T-cell (primary cell): ENCODE data around the gene PDSS2. TPM values are rescaled to one million over a fixed set of nuclear protein-coding genes. Genes with fewer than 3 reads are reported as not detected.

ENCODE experiments used
- ATAC-seq, 4 experiments: fragments of 200-7000 bp in 3 of 4; fragments of 150-1000 bp in 1 of 4; cut with Tn5 transposase; replicated peaks in 1 of 4; 1 replicate in 3 of 4; 2 replicates in 1 of 4; pipeline ENCODE4 v1.10.0; 2021; ENCODE audit warnings: moderate library complexity in 3 of 4, mild to moderate bottlenecking in 2 of 4, moderate number of reproducible peaks in 1 of 4
- CTCF ChIA-PET, 2 donors: fragments of 300-600 bp; sonication (Branson Sonifier 250); formaldehyde crosslinking; loops; one replicate each; lab custom pipeline; 2022; ENCODE audit warnings: antibody characterized with exemption in 2 of 2; lab: Charles Lee
- POLR2A ChIA-PET, 2 donors: fragments of 300-600 bp; sonication (Branson Sonifier 250); formaldehyde crosslinking; loops; one replicate each; lab custom pipeline; 2022; ENCODE audit warnings: antibody characterized with exemption in 2 of 2; lab: Charles Lee
- DNase-seq, 35 experiments: peaks; one replicate each; pipeline versions ENCODE4 v3.0.0 to v3.0.0-alpha.2; 2013 to 2023
- H3K27ac ChIP-seq: one replicate; pipeline ENCODE4 v1.5.1; 2013; ENCODE audit warnings: low read length
- H3K27me3 ChIP-seq, 2 experiments: replicated peaks in 1 of 2; 1 replicate in 1 of 2; 2 replicates in 1 of 2; pipeline versions ENCODE4 v1.6.1 to v1.7.0; 2013; ENCODE audit warnings: low read length in 1 of 2, mixed read lengths in 1 of 2; ENCODE audit not compliant: control insufficient read depth in 2 of 2, insufficient read depth in 2 of 2; ENCODE audit errors: extremely low read depth in 1 of 2
- H3K36me3 ChIP-seq, 2 donors: 1 replicate in 1 of 2; 2 replicates in 1 of 2; pipeline versions ENCODE4 v1.6.1 to v1.7.0; 2013; ENCODE audit warnings: low read length in 1 of 2; ENCODE audit not compliant: control insufficient read depth in 2 of 2, insufficient read depth in 1 of 2; ENCODE audit errors: extremely low read depth in 1 of 2
- H3K4me1 ChIP-seq, 2 experiments: 1 replicate in 1 of 2; 2 replicates in 1 of 2; pipeline versions ENCODE4 v1.6.1 to v1.7.0; 2013; ENCODE audit warnings: low read length in 2 of 2, mixed read lengths in 1 of 2; ENCODE audit not compliant: insufficient read depth in 2 of 2, control insufficient read depth in 1 of 2; ENCODE audit errors: extremely low read depth in 1 of 2
- H3K4me3 ChIP-seq, 2 donors: 1 replicate in 1 of 2; 2 replicates in 1 of 2; pipeline versions ENCODE4 v1.5.1 to v1.7.0; 2013; ENCODE audit warnings: mild to moderate bottlenecking in 2 of 2, low read length in 1 of 2, moderate library complexity in 1 of 2; ENCODE audit not compliant: control insufficient read depth in 1 of 2; ENCODE audit errors: extremely low read depth in 1 of 2
- H3K9me3 ChIP-seq: 2 replicates; pipeline ENCODE4 v1.7.0; 2013
- H3K27ac Mint-ChIP-seq, 2 donors: one replicate each; pipeline ENCODE4 v1.8.0; 2020 to 2021; ENCODE audit warnings: mild to moderate bottlenecking in 2 of 2, mixed read lengths in 2 of 2
- H3K27me3 Mint-ChIP-seq, 2 donors: one replicate each; pipeline ENCODE4 v1.8.0; 2021 to 2022; ENCODE audit warnings: mixed read lengths in 2 of 2
- H3K36me3 Mint-ChIP-seq: one replicate; pipeline ENCODE4 v1.8.0; 2021; ENCODE audit warnings: mixed read lengths
- H3K4me1 Mint-ChIP-seq, 3 donors: one replicate each; pipeline ENCODE4 v1.8.0; 2020 to 2022; ENCODE audit warnings: mixed read lengths in 3 of 3, mild to moderate bottlenecking in 1 of 3
- H3K4me3 Mint-ChIP-seq, 3 donors: one replicate each; pipeline ENCODE4 v1.8.0; 2020 to 2022; ENCODE audit warnings: mild to moderate bottlenecking in 3 of 3, mixed read lengths in 3 of 3, moderate library complexity in 3 of 3
- H3K9me3 Mint-ChIP-seq, 3 donors: one replicate each; pipeline ENCODE4 v1.8.0; 2020 to 2022; ENCODE audit warnings: mixed read lengths in 3 of 3
- WGBS: methylation state at CpG from one replicate; pipeline ENCODE4 v1.1.5; 2013; ENCODE audit warnings: missing lambda C conversion rate; ENCODE audit not compliant: insufficient coverage; 5-methylcytosine and 5-hydroxymethylcytosine counted together
- total RNA-seq, 35 experiments: library from RNA in 6 of 35; stranded (reverse) in 6 of 35; fragments of 120-200 nt in 1 of 35; gene quantifications; one replicate each; pipeline versions ENCODE4 v1.2.1 to v1.2.4 and lab custom pipeline; 2013 to 2026

Gene PDSS2
- total RNA-seq, 5 donors from 2014 or later (not counting 1 experiment from before 2014, with no cell fraction given): 10.8 to 13.6 (median 11.8) TPM

GRCh38 chr6:107413966-107414645 lies 45.3 kb downstream of the PDSS2 start:
- Mint-ChIP-seq H3K36me3 (peaks cover 26% of the 10 kb centered on the region), H3K4me1 (peaks cover 2 to 6% (median 3%) of the 10 kb centered on the region in 3 donors), H3K9me3 (peaks cover 0 to 2% (median 0%) of the 10 kb centered on the region in 3 donors), H3K27me3 (no peaks in the 10 kb centered on the region), H3K4me3 (no peak overlapping the region), H3K27ac (no peak overlapping the region)
- no peak for ATAC-seq
- CTCF ChIA-PET: no interaction called here
- Histone ChIP-seq H3K36me3 (no peaks in the 10 kb centered on the region), H3K27ac (no peak overlapping the region), H3K27me3 (no peaks in the 10 kb centered on the region), H3K9me3 (no peaks in the 10 kb centered on the region), H3K4me3 (no peak overlapping the region), H3K4me1 (no peaks in the 10 kb centered on the region)
- POLR2A ChIA-PET: no interaction called here
- DNase-seq: no peak

GRCh38 chr6:107411161-107411560 lies 48.2 kb downstream of the PDSS2 start:
- ATAC-seq: no peak
- peaks cover 26% of the 10 kb centered on the region for H3K36me3 Mint-ChIP-seq

GRCh38 chr6:107409942-107410341 lies 49.4 kb downstream of the PDSS2 start:
- H3K27ac Mint-ChIP-seq: no peak overlapping the region
- no CpG with 5 or more reads among the region's 2 CpGs for WGBS
- Histone ChIP-seq H3K4me1 (no peaks in the 10 kb centered on the region), H3K4me3 (no peak overlapping the region), H3K36me3 (peaks cover 0 to 4% of the 10 kb centered on the region in 2 donors), H3K27ac (no peak overlapping the region), H3K9me3 (peaks cover 3% of the 10 kb centered on the region), H3K27me3 (no peaks in the 10 kb centered on the region)
- POLR2A ChIA-PET: no interaction called here
- H3K27me3 Mint-ChIP-seq: no peaks in the 10 kb centered on the region
- H3K4me1 Mint-ChIP-seq: peaks cover 0 to 6% (median 3%) of the 10 kb centered on the region in 3 donors
- H3K4me3 Mint-ChIP-seq: no peak overlapping the region
- DNase-seq (no peak), ATAC-seq (no peak)
- peaks cover 3 to 11% (median 11%) of the 10 kb centered on the region in 3 donors for H3K9me3 Mint-ChIP-seq
- peaks cover 23% of the 10 kb centered on the region for H3K36me3 Mint-ChIP-seq
- CTCF ChIA-PET: interaction anchor here in 1 of 2 donors (0.5 kb wide), 1 partner anchor 14 kb away, joined by 4 read pairs; no protein-coding TSS in a partner anchor

More at GRCh38 chr6:107411161-107411560, 48.2 kb downstream of the PDSS2 start:
- H3K4me3 ChIP-seq: no peak overlapping the region
- H3K4me1 ChIP-seq: no peaks in the 10 kb centered on the region
- Mint-ChIP-seq H3K4me3 (no peak overlapping the region), H3K9me3 (peaks cover 0 to 7% (median 7%) of the 10 kb centered on the region in 3 donors), H3K27ac (no peak overlapping the region), H3K4me1 (peaks cover 0 to 6% (median 3%) of the 10 kb centered on the region in 3 donors), H3K27me3 (no peaks in the 10 kb centered on the region)
- no peaks in the 10 kb centered on the region for H3K9me3 ChIP-seq
- CTCF ChIA-PET: no interaction called here
- no peaks in the 10 kb centered on the region for H3K27me3 ChIP-seq
- H3K36me3 ChIP-seq: no peaks in the 10 kb centered on the region
- POLR2A ChIA-PET: no interaction called here
- WGBS: no CpG with 5 or more reads among the region's 3 CpGs
- no peak overlapping the region for H3K27ac ChIP-seq
- DNase-seq: no peak

- no peak overlapping the region for H3K4me3 ChIP-seq
- peaks cover 0 to 4% (median 1%) of the 10 kb centered on the region in 3 donors for H3K4me1 Mint-ChIP-seq
- DNase-seq (no peak), ATAC-seq (no peak)
- H3K36me3 ChIP-seq: peaks cover 0 to 7% of the 10 kb centered on the region in 2 donors
- H3K27me3 Mint-ChIP-seq: no peaks in the 10 kb centered on the region
- no peak overlapping the region for H3K27ac Mint-ChIP-seq
- ChIA-PET CTCF (interaction anchor here in 1 of 2 donors (0.6 kb wide), 1 partner anchor 830 kb away, joined by 3 read pairs; no protein-coding TSS in a partner anchor), POLR2A (no interaction called here)
- no CpG with 5 or more reads among the region's 3 CpGs for WGBS
- no peaks in the 10 kb centered on the region for H3K4me1 ChIP-seq
- peaks cover 3% of the 10 kb centered on the region for H3K9me3 ChIP-seq
- no peaks in the 10 kb centered on the region for H3K27me3 ChIP-seq
- no peak overlapping the region for H3K27ac ChIP-seq
- H3K36me3 Mint-ChIP-seq: peaks cover 34% of the 10 kb centered on the region
- peaks cover 10 to 24% (median 19%) of the 10 kb centered on the region in 3 donors for H3K9me3 Mint-ChIP-seq
- H3K4me3 Mint-ChIP-seq: no peak overlapping the region
These were observed 50.6 kb downstream of the PDSS2 start for GRCh38 chr6:107408714-107409113.

- H3K27ac Mint-ChIP-seq: no peak overlapping the region
- Histone ChIP-seq H3K27me3 (no peaks in the 10 kb centered on the region), H3K36me3 (peaks cover 0 to 13% of the 10 kb centered on the region in 2 donors), H3K27ac (no peak overlapping the region), H3K4me3 (no peak overlapping the region), H3K9me3 (peaks cover 9% of the 10 kb centered on the region), H3K4me1 (no peaks in the 10 kb centered on the region)
- no peak for DNase-seq
- H3K9me3 Mint-ChIP-seq: peaks cover 15 to 41% (median 32%) of the 10 kb centered on the region in 3 donors
- H3K27me3 Mint-ChIP-seq: no peaks in the 10 kb centered on the region
- ChIA-PET POLR2A (no interaction called here), CTCF (no interaction called here)
- ATAC-seq: no peak
- H3K36me3 Mint-ChIP-seq: peaks cover 57% of the 10 kb centered on the region
- WGBS: no CpG with 5 or more reads among the region's 3 CpGs
- H3K4me3 Mint-ChIP-seq: no peak overlapping the region
- no peaks in the 10 kb centered on the region for H3K4me1 Mint-ChIP-seq
These were observed 54.4 kb downstream of the PDSS2 start for GRCh38 chr6:107405002-107405401.

GRCh38 chr6:107402533-107402932 lies 56.8 kb downstream of the PDSS2 start:
- Mint-ChIP-seq H3K4me3 (no peak overlapping the region), H3K9me3 (peaks cover 15 to 41% (median 30%) of the 10 kb centered on the region in 3 donors)
- no CpG with 5 or more reads among the region's 1 CpG for WGBS

More at GRCh38 chr6:107402533-107402932, 56.8 kb downstream of the PDSS2 start:
- peaks cover 0 to 13% of the 10 kb centered on the region in 2 donors for H3K36me3 ChIP-seq
- ChIA-PET POLR2A (no interaction called here), CTCF (no interaction called here)
- ATAC-seq: no peak
- Mint-ChIP-seq H3K27me3 (no peaks in the 10 kb centered on the region), H3K4me1 (no peaks in the 10 kb centered on the region), H3K36me3 (peaks cover 70% of the 10 kb centered on the region), H3K27ac (no peak overlapping the region)
- DNase-seq: no peak
- H3K4me3 ChIP-seq: no peak overlapping the region
- no peak overlapping the region for H3K27ac ChIP-seq
- no peaks in the 10 kb centered on the region for H3K27me3 ChIP-seq
- H3K9me3 ChIP-seq: peaks cover 9% of the 10 kb centered on the region
- no peaks in the 10 kb centered on the region for H3K4me1 ChIP-seq
